Caco-2 (cell line): ENCODE data around the gene NEUROG2. TPM values are rescaled to one million over a fixed set of nuclear protein-coding genes. Genes with fewer than 3 reads are reported as not detected.
"Not testable (repeated sequence)": the region's sequence is repeated elsewhere in the genome, so short reads cannot be mapped to it uniquely, and the experiment has no call there.

Experiments
- BruUV-seq: library from RNA; stranded (reverse); fragments of 400-500 nt; replicated peaks from 2 replicates; lab custom pipeline; 2021; lab: Mats Ljungman, UMichigan
- CTCF ChIA-PET: fragments of 300-600 bp; sonication (Branson Sonifier 250); formaldehyde crosslinking; loops from one replicate; lab custom pipeline; 2022; ENCODE audit warnings: antibody characterized with exemption; lab: Charles Lee
- POLR2A ChIA-PET: fragments of 300-600 bp; sonication (Branson Sonifier 250); formaldehyde crosslinking; loops from one replicate; lab custom pipeline; 2022; ENCODE audit warnings: antibody characterized with exemption; lab: Charles Lee
- DNase-seq, 2 experiments: peaks; one replicate each; pipeline versions ENCODE4 v3.0.0 to v3.0.0-alpha.2; 2020 to 2022
- H3K27me3 ChIP-seq: replicated peaks from 2 replicates; pipeline ENCODE4 v1.6.0; 2011; ENCODE audit warnings: low read length; ENCODE audit not compliant: control insufficient read depth, insufficient read depth
- H3K36me3 ChIP-seq: 2 replicates; pipeline ENCODE4 v1.5.1; 2011; ENCODE audit warnings: low read length; ENCODE audit not compliant: control insufficient read depth, insufficient read depth
- H3K4me1 ChIP-seq: fragments of 250-450 bp; sonication (Bioruptor Pico); 2 replicates; pipeline ENCODE4 v1.5.1; 2020; ENCODE audit warnings: mild to moderate bottlenecking
- H3K4me3 ChIP-seq: 2 replicates; pipeline ENCODE4 v1.5.1; 2011; ENCODE audit warnings: low read depth, mild to moderate bottlenecking, control low read depth, low read length
- H3K9me3 ChIP-seq: fragments of 250-450 bp; sonication (Bioruptor Pico); 2 replicates; pipeline ENCODE4 v1.5.1; 2020; ENCODE audit warnings: mild to moderate bottlenecking, moderate library complexity
- H3K27ac Mint-ChIP-seq: one replicate; pipeline ENCODE4 v1.8.0; 2022; ENCODE audit warnings: mixed read lengths; ENCODE audit not compliant: unreplicated experiment
- H3K27me3 Mint-ChIP-seq: one replicate; pipeline ENCODE4 v1.8.0; 2022; ENCODE audit warnings: mixed read lengths; ENCODE audit not compliant: insufficient read depth, unreplicated experiment
- H3K36me3 Mint-ChIP-seq: one replicate; pipeline ENCODE4 v1.8.0; 2022; ENCODE audit warnings: mild to moderate bottlenecking, mixed read lengths; ENCODE audit not compliant: insufficient read depth, unreplicated experiment
- H3K4me1 Mint-ChIP-seq: one replicate; pipeline ENCODE4 v1.8.0; 2022; ENCODE audit warnings: low read depth, mixed read lengths; ENCODE audit not compliant: unreplicated experiment
- H3K4me3 Mint-ChIP-seq: one replicate; pipeline ENCODE4 v1.8.0; 2022; ENCODE audit warnings: mild to moderate bottlenecking, moderate library complexity, mixed read lengths; ENCODE audit not compliant: unreplicated experiment
- H3K9me3 Mint-ChIP-seq: one replicate; pipeline ENCODE4 v1.8.0; 2022; ENCODE audit warnings: mixed read lengths; ENCODE audit not compliant: unreplicated experiment
- CTCF ChIP-seq, 2 experiments: fragments of 200-600 bp in 1 of 2; IDR thresholded peaks; 1 replicate in 1 of 2; 2 replicates in 1 of 2; pipeline versions ENCODE4 v1.5.1 to v1.8.0; 2011 to 2022; ENCODE audit warnings: antibody characterized with exemption in 1 of 2, control low read depth in 1 of 2, inconsistent platforms in 1 of 2, low read depth in 1 of 2, low read length in 1 of 2, mild to moderate bottlenecking in 1 of 2, moderate library complexity in 1 of 2; ENCODE audit not compliant: insufficient read depth in 1 of 2, severe bottlenecking in 1 of 2, unreplicated experiment in 1 of 2
- intact Hi-C: fragments of 100-400 bp; cut with micrococcal nuclease; formaldehyde crosslinking; loops from one replicate; pipeline ENCODE4 v1.10.0; 2022; ENCODE audit not compliant: unreplicated experiment
- total RNA-seq: library from RNA; stranded (reverse); gene quantifications from 2 replicates; pipeline ENCODE4 v1.2.3, GENCODE V29; 2022

The NEUROG2 gene
- total RNA-seq, 1 experiment from 2014 or later: not detected

- Histone ChIP-seq H3K27me3 (no peaks in the 10 kb centered on the region), H3K4me3 (no peak overlapping the region), H3K36me3 (no peaks in the 10 kb centered on the region), H3K4me1 (no peaks in the 10 kb centered on the region), H3K9me3 (no peaks in the 10 kb centered on the region)
- BruUV-seq: no TSS peak
- Mint-ChIP-seq H3K4me3 (no peak overlapping the region), H3K4me1 (no peaks in the 10 kb centered on the region), H3K36me3 (no peaks in the 10 kb centered on the region), H3K27me3 (no peaks in the 10 kb centered on the region), H3K9me3 (no peaks in the 10 kb centered on the region), H3K27ac (no peak overlapping the region)
- POLR2A ChIA-PET: no interaction called here
- intact Hi-C loops: no loop called here
- no peak for DNase-seq
- CTCF ChIA-PET: no interaction called here
- TF ChIP-seq CTCF (IDR thresholded peaks at IDR 0.05; ENCODE audit: insufficient read depth in 1 of 2, low read depth in 1 of 2, low read length in 1 of 2, severe bottlenecking in 1 of 2, unreplicated experiment in 1 of 2): no peak
These were observed 41.9 kb upstream of the NEUROG2 start for GRCh38 chr4:112557676-112558411.

DNA sequence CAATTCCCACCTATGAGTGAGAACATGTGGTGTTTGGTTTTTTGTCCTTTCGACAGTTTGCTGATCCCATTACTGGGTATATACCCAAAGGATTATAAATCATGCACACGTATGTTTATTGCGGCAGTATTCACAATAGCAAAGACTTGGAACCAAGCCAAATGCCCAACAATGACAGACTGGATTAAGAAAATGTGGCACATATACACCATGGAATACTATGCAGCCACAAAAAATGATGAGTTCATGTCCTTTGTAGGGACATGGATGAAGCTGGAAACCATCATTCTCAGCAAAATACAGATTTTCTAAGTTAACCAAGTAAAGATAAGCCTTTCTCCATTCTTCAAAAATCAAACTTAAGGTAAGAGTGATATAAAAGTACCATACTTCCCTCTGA lies 38.3 kb upstream of the NEUROG2 start:
- H3K27ac Mint-ChIP-seq, H3K4me3 ChIP-seq, H3K27me3 ChIP-seq, H3K4me3 Mint-ChIP-seq, POLR2A ChIA-PET, H3K36me3 ChIP-seq, H3K4me1 Mint-ChIP-seq, BruUV-seq, H3K4me1 ChIP-seq, CTCF ChIA-PET, DNase-seq, H3K36me3 Mint-ChIP-seq, intact Hi-C loops, H3K27me3 Mint-ChIP-seq, H3K9me3 Mint-ChIP-seq, H3K9me3 ChIP-seq: not testable (repeated sequence)

DNA sequence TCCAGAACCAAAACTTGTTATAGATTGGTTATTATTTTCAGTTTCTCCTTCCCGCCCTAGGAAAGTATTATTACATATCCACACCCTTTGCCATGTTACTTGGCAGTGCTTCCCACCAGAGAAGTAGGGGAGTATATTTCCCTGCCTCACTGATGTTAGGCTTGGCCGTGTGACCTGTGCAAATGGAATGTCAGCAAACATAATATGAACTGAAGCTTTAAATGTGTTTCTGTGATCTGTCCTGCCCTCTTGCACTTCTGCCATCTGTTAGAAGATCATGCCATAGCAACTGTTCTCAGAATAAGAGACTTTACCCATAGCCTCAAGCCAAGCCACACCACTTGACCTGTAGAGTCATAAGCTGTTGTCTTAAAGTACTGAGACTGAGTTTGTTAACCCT lies 36.7 kb upstream of the NEUROG2 start:
- Mint-ChIP-seq H3K9me3 (no peaks in the 10 kb centered on the region), H3K36me3 (no peaks in the 10 kb centered on the region), H3K4me3 (no peak overlapping the region), H3K4me1 (no peaks in the 10 kb centered on the region), H3K27ac (no peak overlapping the region), H3K27me3 (no peaks in the 10 kb centered on the region)
- TF ChIP-seq CTCF (IDR thresholded peaks at IDR 0.05; ENCODE audit: insufficient read depth in 1 of 2, low read depth in 1 of 2, low read length in 1 of 2, severe bottlenecking in 1 of 2, unreplicated experiment in 1 of 2): no peak
- CTCF ChIA-PET: no interaction called here
- Histone ChIP-seq H3K36me3 (no peaks in the 10 kb centered on the region), H3K9me3 (no peaks in the 10 kb centered on the region), H3K4me1 (no peaks in the 10 kb centered on the region), H3K4me3 (no peak overlapping the region), H3K27me3 (no peaks in the 10 kb centered on the region)
- DNase-seq: no peak
- POLR2A ChIA-PET: no interaction called here
- BruUV-seq: no TSS peak
- intact Hi-C loops: no loop called here
